ENCODE measurements around the gene SCN1B.
A peak's percentile ranks its signal among the peaks of the same experiment; 100 is the strongest.
"Not testable (repeated sequence)": the region's sequence is repeated elsewhere in the genome, so short reads cannot be mapped to it uniquely, and the experiment has no call there.

Gene SCN1B

GRCh38 chr19:35013820-35014754, 16.2 kb upstream of the SCN1B start:
- DNase-seq, result peak in 2 of 42 donors; percentile 18 to 23
- intact Hi-C loops (cut with DNase I), result loop anchor here (1.0 kb wide), 1 partner anchor 43 kb away; no protein-coding TSS in a partner anchor

- intact Hi-C loops (cut with DNase I); DNase-seq: not testable (repeated sequence)
Measured at GRCh38 chr19:35014774-35015173, 15.5 kb upstream of the SCN1B start.

GRCh38 chr19:35015270-35015953, 14.9 kb upstream of the SCN1B start:
- no peak for DNase-seq

GRCh38 chr19:35015954-35016351, 14.3 kb upstream of the SCN1B start:
- no peak for DNase-seq
- intact Hi-C loops (cut with DNase I), result no loop called here

More at GRCh38 chr19:35015270-35015953, 14.9 kb upstream of the SCN1B start:
- intact Hi-C loops (cut with DNase I), result no loop called here

- intact Hi-C loops (cut with DNase I), result no loop called here
- peak in 17 of 42 donors; percentile 21 to 60 (median 43) for DNase-seq
Measured at GRCh38 chr19:35017507-35017906, 12.8 kb upstream of the SCN1B start.

- intact Hi-C loops (cut with DNase I), result no loop called here
- DNase-seq, result no peak
Measured at GRCh38 chr19:35018379-35018778, 11.9 kb upstream of the SCN1B start.

- intact Hi-C loops (cut with DNase I), result no loop called here
- no peak for DNase-seq
Measured at GRCh38 chr19:35019144-35019543, 11.1 kb upstream of the SCN1B start.

- no peak for DNase-seq
- intact Hi-C loops (cut with DNase I), result no loop called here
Measured at GRCh38 chr19:35021016-35021415, 9.3 kb upstream of the SCN1B start.

GRCh38 chr19:35021596-35021995, 8.7 kb upstream of the SCN1B start:
- no peak for DNase-seq
- intact Hi-C loops (cut with DNase I), result no loop called here

GRCh38 chr19:35022460-35022859, 7.8 kb upstream of the SCN1B start:
- intact Hi-C loops (cut with DNase I), result no loop called here
- no peak for DNase-seq

- intact Hi-C loops (cut with DNase I), result no loop called here
- peak in 5 of 42 donors; percentile 12 to 41 (median 30) for DNase-seq
Measured at GRCh38 chr19:35023428-35023827, 6.8 kb upstream of the SCN1B start.

GRCh38 chr19:35024095-35024494, 6.2 kb upstream of the SCN1B start:
- DNase-seq, result no peak
- intact Hi-C loops (cut with DNase I), result no loop called here

GRCh38 chr19:35025969-35026368, 4.3 kb upstream of the SCN1B start:
- intact Hi-C loops (cut with DNase I), result no loop called here
- no peak for DNase-seq

GRCh38 chr19:35026418-35026817, 3.9 kb upstream of the SCN1B start:
- intact Hi-C loops (cut with DNase I), result no loop called here
- no peak for DNase-seq

- no peak for DNase-seq
- intact Hi-C loops (cut with DNase I), result no loop called here
Measured at GRCh38 chr19:35027009-35027408, 3.3 kb upstream of the SCN1B start.

- no peak for DNase-seq
- intact Hi-C loops (cut with DNase I), result no loop called here
Measured at GRCh38 chr19:35027851-35028599, 2.2 kb upstream of the SCN1B start.

GRCh38 chr19:35028600-35028885, 1.7 kb upstream of the SCN1B start:
- DNase-seq; intact Hi-C loops (cut with DNase I): not testable (repeated sequence)

- intact Hi-C loops (cut with DNase I), result not testable (repeated sequence)
Measured at GRCh38 chr19:35029275-35029736, 964 bp upstream of the SCN1B start.

GRCh38 chr19:35029737-35030256, 473 bp upstream of the SCN1B start:
- DNase-seq, result peak in 2 of 42 donors; percentile 27 to 45
- intact Hi-C loops (cut with DNase I), result no loop called here

More at GRCh38 chr19:35029275-35029736, 964 bp upstream of the SCN1B start:
- not testable (repeated sequence) for DNase-seq

Measured in head of caudate nucleus (tissue), 42 donors.